ENCODE results near the gene RAD51AP2. TPM values are rescaled to one million over a fixed set of nuclear protein-coding genes. Genes with fewer than 3 reads are reported as not detected.

Gene RAD51AP2
- total and polyA plus RNA-seq, 8 donors, result 0.12 to 0.85 (median 0.56) TPM; not detected in 1

- intact Hi-C loops (cut with DNase I), result no loop called here
- no peak for TF ChIP-seq CTCF (IDR thresholded peaks at IDR 0.05)
- no peaks in the 10 kb centered on the region for H3K36me3 ChIP-seq
- ATAC-seq (no peak), DNase-seq (no peak)
- H3K27ac ChIP-seq, result no peak overlapping the region
- no peak overlapping the region for H3K4me3 ChIP-seq
- peaks cover 10 to 75% of the 10 kb centered on the region in 2 donors for H3K27me3 ChIP-seq
- H3K4me1 ChIP-seq, result no peaks in the 10 kb centered on the region
- H3K9me3 ChIP-seq, result no peaks in the 10 kb centered on the region
Observed at GRCh38 chr2:17544256-17544655, 26.0 kb upstream of the RAD51AP2 start.

DNA sequence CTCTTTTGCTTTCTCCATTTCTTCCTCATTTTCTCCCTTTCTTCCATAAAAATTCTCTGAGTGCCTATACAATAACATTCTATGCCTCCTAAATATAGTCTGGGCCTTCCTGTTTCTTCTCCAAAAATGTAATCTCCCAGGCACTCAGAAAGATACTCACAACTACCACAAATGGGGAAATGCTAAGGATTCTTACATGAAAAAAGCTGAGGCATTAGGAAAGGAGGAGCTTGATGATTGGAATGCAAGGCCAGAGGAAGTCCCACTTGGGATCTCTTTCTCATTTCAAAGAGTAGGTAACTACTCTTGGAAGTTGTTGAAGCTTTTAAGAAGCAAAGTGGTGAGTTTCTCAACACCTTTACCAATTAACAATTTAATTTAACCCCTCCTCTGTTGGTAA is 25.6 kb upstream of the RAD51AP2 start:
- Histone ChIP-seq H3K4me1 (peaks cover 0 to 4% of the 10 kb centered on the region in 2 donors), H3K27me3 (peaks cover 10 to 79% of the 10 kb centered on the region in 2 donors), H3K27ac (no peak overlapping the region), H3K9me3 (no peaks in the 10 kb centered on the region), H3K36me3 (no peaks in the 10 kb centered on the region), H3K4me3 (no peak overlapping the region)
- TF ChIP-seq CTCF (IDR thresholded peaks at IDR 0.05), result no peak
- ATAC-seq (no peak), DNase-seq (no peak)
- intact Hi-C loops (cut with DNase I), result no loop called here

GRCh38 chr2:17543131-17543660 is 25.0 kb upstream of the RAD51AP2 start:
- Histone ChIP-seq H3K4me3 (no peak overlapping the region), H3K9me3 (no peaks in the 10 kb centered on the region), H3K4me1 (peaks cover 0 to 5% of the 10 kb centered on the region in 2 donors), H3K36me3 (no peaks in the 10 kb centered on the region), H3K27ac (no peak overlapping the region), H3K27me3 (peaks cover 13 to 86% of the 10 kb centered on the region in 2 donors)
- no peak for DNase-seq
- intact Hi-C loops (cut with DNase I), result no loop called here
- no peak for TF ChIP-seq CTCF (IDR thresholded peaks at IDR 0.05)
- ATAC-seq, result no peak

DNA sequence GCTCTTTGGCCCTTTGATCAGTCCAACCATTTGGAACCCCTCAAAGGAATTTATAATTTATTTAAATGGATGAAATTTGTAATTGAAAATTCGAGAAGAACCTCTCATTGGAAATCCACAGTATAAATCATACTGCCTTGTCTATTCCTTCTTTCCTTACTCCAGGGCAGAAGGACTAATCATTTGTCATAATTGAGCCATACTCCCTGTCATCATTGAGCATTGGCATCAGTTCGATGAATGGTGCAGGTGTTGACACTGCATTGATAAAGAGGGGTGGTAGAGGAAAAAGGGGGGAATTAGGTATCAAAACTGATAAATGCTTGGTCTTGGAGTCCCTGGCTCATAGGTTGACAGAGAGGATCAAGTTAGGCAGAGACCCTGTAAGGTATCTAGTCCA is 24.2 kb upstream of the RAD51AP2 start:
- ATAC-seq (no peak), DNase-seq (no peak)
- Histone ChIP-seq H3K9me3 (no peaks in the 10 kb centered on the region), H3K27me3 (peaks cover 20 to 93% of the 10 kb centered on the region in 2 donors), H3K4me1 (peaks cover 0 to 5% of the 10 kb centered on the region in 2 donors), H3K36me3 (no peaks in the 10 kb centered on the region), H3K4me3 (no peak overlapping the region), H3K27ac (no peak overlapping the region)
- intact Hi-C loops (cut with DNase I), result no loop called here
- TF ChIP-seq CTCF (IDR thresholded peaks at IDR 0.05), result no peak

DNA sequence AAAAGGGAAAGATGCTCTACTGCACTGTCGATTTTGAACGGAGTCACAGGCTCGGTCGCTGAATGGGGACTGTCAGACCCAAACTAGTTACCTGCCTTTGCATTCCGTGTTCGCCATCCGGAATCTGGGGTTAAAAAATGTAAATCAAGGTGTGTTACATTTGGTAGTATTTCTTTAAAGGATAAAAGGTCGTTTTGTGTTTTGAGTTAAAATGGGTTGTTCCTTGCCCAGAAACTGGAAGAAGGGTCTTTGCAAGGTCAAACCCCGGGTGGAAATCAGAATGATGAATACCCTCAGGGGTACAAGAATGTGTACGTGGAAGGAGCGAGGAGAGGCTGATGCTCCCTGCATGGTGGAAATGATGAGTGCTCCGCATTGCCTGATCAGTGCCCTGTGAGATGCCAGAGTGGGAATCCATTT is 23.3 kb upstream of the RAD51AP2 start:
- Histone ChIP-seq H3K27ac (no peak overlapping the region), H3K36me3 (no peaks in the 10 kb centered on the region), H3K27me3 (peaks cover 20 to 100% of the 10 kb centered on the region in 2 donors), H3K9me3 (no peaks in the 10 kb centered on the region), H3K4me1 (peaks cover 0 to 5% of the 10 kb centered on the region in 2 donors), H3K4me3 (peak overlapping the region; percentile 40)
- no peak for TF ChIP-seq CTCF (IDR thresholded peaks at IDR 0.05)
- no peak for ATAC-seq
- intact Hi-C loops (cut with DNase I), result no loop called here
- no peak for DNase-seq
